Measurements from ENCODE around the gene FLT4.
A peak's percentile ranks its signal among the peaks of the same experiment; 100 is the strongest.

The FLT4 gene

GRCh38 chr5:180613188-180613813, 36.1 kb downstream of the FLT4 start:
- H3K27ac Mint-ChIP-seq (ENCODE audit: low read depth): no peak overlapping the region
- H3K4me3 Mint-ChIP-seq: no peak overlapping the region
- H3K9me3 Mint-ChIP-seq: no peaks in the 10 kb centered on the region
- ATAC-seq (replicated peaks; ENCODE audit: extremely low read depth, poor library complexity, severe bottlenecking) (no peak), DNase-seq (ENCODE audit: low spot score in 2 of 2) (no peak)
- no peaks in the 10 kb centered on the region for H3K27me3 Mint-ChIP-seq
- H3K4me1 Mint-ChIP-seq: no peaks in the 10 kb centered on the region
- H3K36me3 Mint-ChIP-seq (ENCODE audit: insufficient read depth): peaks cover 4% of the 10 kb centered on the region

GRCh38 chr5:180612683-180613082, 36.7 kb downstream of the FLT4 start:
- Mint-ChIP-seq H3K9me3 (no peaks in the 10 kb centered on the region), H3K36me3 (ENCODE audit: insufficient read depth) (peaks cover 4% of the 10 kb centered on the region)
- no peak for ATAC-seq (replicated peaks; ENCODE audit: extremely low read depth, poor library complexity, severe bottlenecking)

GRCh38 chr5:180611140-180611850, 38.1 kb downstream of the FLT4 start:
- ATAC-seq (replicated peaks; ENCODE audit: extremely low read depth, poor library complexity, severe bottlenecking): no peak
- no peaks in the 10 kb centered on the region for H3K27me3 Mint-ChIP-seq
- no peak overlapping the region for H3K27ac Mint-ChIP-seq (ENCODE audit: low read depth)
- H3K9me3 Mint-ChIP-seq: no peaks in the 10 kb centered on the region
- H3K4me1 Mint-ChIP-seq: peaks cover 1% of the 10 kb centered on the region
- H3K4me3 Mint-ChIP-seq: no peak overlapping the region
- no peak for DNase-seq (ENCODE audit: low spot score in 2 of 2)
- peaks cover 4% of the 10 kb centered on the region for H3K36me3 Mint-ChIP-seq (ENCODE audit: insufficient read depth)

More at GRCh38 chr5:180612683-180613082, 36.7 kb downstream of the FLT4 start:
- H3K4me1 Mint-ChIP-seq: no peaks in the 10 kb centered on the region
- no peak for DNase-seq (ENCODE audit: low spot score in 2 of 2)
- no peaks in the 10 kb centered on the region for H3K27me3 Mint-ChIP-seq
- H3K27ac Mint-ChIP-seq (ENCODE audit: low read depth): no peak overlapping the region
- no peak overlapping the region for H3K4me3 Mint-ChIP-seq

- H3K4me1 Mint-ChIP-seq: peaks cover 7% of the 10 kb centered on the region
- H3K36me3 Mint-ChIP-seq (ENCODE audit: insufficient read depth): peaks cover 4% of the 10 kb centered on the region
- no peaks in the 10 kb centered on the region for H3K27me3 Mint-ChIP-seq
- H3K9me3 Mint-ChIP-seq: no peaks in the 10 kb centered on the region
- DNase-seq (ENCODE audit: low spot score in 2 of 2) (no peak), ATAC-seq (replicated peaks; ENCODE audit: extremely low read depth, poor library complexity, severe bottlenecking) (no peak)
- no peak overlapping the region for H3K4me3 Mint-ChIP-seq
- no peak overlapping the region for H3K27ac Mint-ChIP-seq (ENCODE audit: low read depth)
Measured at GRCh38 chr5:180609817-180610550, 39.4 kb downstream of the FLT4 start.

- no peak for ATAC-seq (replicated peaks; ENCODE audit: extremely low read depth, poor library complexity, severe bottlenecking)
- DNase-seq (ENCODE audit: low spot score in 2 of 2): no peak
- peaks cover 4% of the 10 kb centered on the region for H3K36me3 Mint-ChIP-seq (ENCODE audit: insufficient read depth)
Measured at GRCh38 chr5:180609386-180609785, 40.0 kb downstream of the FLT4 start.

GRCh38 chr5:180608572-180609310, 40.7 kb downstream of the FLT4 start:
- H3K4me3 Mint-ChIP-seq: no peak overlapping the region
- peaks cover 4% of the 10 kb centered on the region for H3K36me3 Mint-ChIP-seq (ENCODE audit: insufficient read depth)
- ATAC-seq (replicated peaks; ENCODE audit: extremely low read depth, poor library complexity, severe bottlenecking) (no peak), DNase-seq (ENCODE audit: low spot score in 2 of 2) (no peak)
- H3K27ac Mint-ChIP-seq (ENCODE audit: low read depth): no peak overlapping the region
- H3K27me3 Mint-ChIP-seq: no peaks in the 10 kb centered on the region
- peaks cover 7% of the 10 kb centered on the region for H3K4me1 Mint-ChIP-seq
- H3K9me3 Mint-ChIP-seq: no peaks in the 10 kb centered on the region

More at GRCh38 chr5:180609386-180609785, 40.0 kb downstream of the FLT4 start:
- Mint-ChIP-seq H3K4me1 (peaks cover 7% of the 10 kb centered on the region), H3K9me3 (no peaks in the 10 kb centered on the region), H3K27me3 (no peaks in the 10 kb centered on the region), H3K4me3 (no peak overlapping the region), H3K27ac (ENCODE audit: low read depth) (no peak overlapping the region)

GRCh38 chr5:180607861-180608571, 41.4 kb downstream of the FLT4 start:
- no peak overlapping the region for H3K4me3 Mint-ChIP-seq
- no peak for ATAC-seq (replicated peaks; ENCODE audit: extremely low read depth, poor library complexity, severe bottlenecking)
- peaks cover 4% of the 10 kb centered on the region for H3K36me3 Mint-ChIP-seq (ENCODE audit: insufficient read depth)
- DNase-seq (ENCODE audit: low spot score in 2 of 2): no peak
- H3K27ac Mint-ChIP-seq (ENCODE audit: low read depth): no peak overlapping the region
- H3K27me3 Mint-ChIP-seq: no peaks in the 10 kb centered on the region
- no peaks in the 10 kb centered on the region for H3K9me3 Mint-ChIP-seq
- peaks cover 7% of the 10 kb centered on the region for H3K4me1 Mint-ChIP-seq

GRCh38 chr5:180606215-180606785, 43.1 kb downstream of the FLT4 start:
- H3K27ac Mint-ChIP-seq (ENCODE audit: low read depth): no peak overlapping the region
- peaks cover 7% of the 10 kb centered on the region for H3K4me1 Mint-ChIP-seq
- no peaks in the 10 kb centered on the region for H3K27me3 Mint-ChIP-seq
- H3K36me3 Mint-ChIP-seq (ENCODE audit: insufficient read depth): peaks cover 4% of the 10 kb centered on the region
- DNase-seq (ENCODE audit: low spot score in 2 of 2): no peak
- H3K4me3 Mint-ChIP-seq: no peak overlapping the region
- no peak for ATAC-seq (replicated peaks; ENCODE audit: extremely low read depth, poor library complexity, severe bottlenecking)
- H3K9me3 Mint-ChIP-seq: no peaks in the 10 kb centered on the region

- ATAC-seq (replicated peaks; ENCODE audit: extremely low read depth, poor library complexity, severe bottlenecking) (no peak), DNase-seq (ENCODE audit: low spot score in 2 of 2) (peak; percentile 29 to 44)
- Mint-ChIP-seq H3K4me1 (peaks cover 7% of the 10 kb centered on the region), H3K36me3 (ENCODE audit: insufficient read depth) (peaks cover 4% of the 10 kb centered on the region), H3K4me3 (no peak overlapping the region), H3K27ac (ENCODE audit: low read depth) (no peak overlapping the region), H3K27me3 (no peaks in the 10 kb centered on the region), H3K9me3 (no peaks in the 10 kb centered on the region)
Measured at GRCh38 chr5:180605554-180606214, 43.7 kb downstream of the FLT4 start.

GRCh38 chr5:180604271-180604670, 45.1 kb downstream of the FLT4 start:
- H3K4me1 Mint-ChIP-seq: peaks cover 7% of the 10 kb centered on the region
- H3K27ac Mint-ChIP-seq (ENCODE audit: low read depth): no peak overlapping the region
- no peak overlapping the region for H3K4me3 Mint-ChIP-seq
- H3K27me3 Mint-ChIP-seq: no peaks in the 10 kb centered on the region
- H3K9me3 Mint-ChIP-seq: no peaks in the 10 kb centered on the region
- DNase-seq (ENCODE audit: low spot score in 2 of 2): no peak
- ATAC-seq (replicated peaks; ENCODE audit: extremely low read depth, poor library complexity, severe bottlenecking): no peak
- H3K36me3 Mint-ChIP-seq (ENCODE audit: insufficient read depth): peaks cover 4% of the 10 kb centered on the region

- Mint-ChIP-seq H3K27ac (ENCODE audit: low read depth) (no peak overlapping the region), H3K36me3 (ENCODE audit: insufficient read depth) (peaks cover 3% of the 10 kb centered on the region), H3K4me3 (no peak overlapping the region), H3K9me3 (no peaks in the 10 kb centered on the region), H3K4me1 (peaks cover 7% of the 10 kb centered on the region), H3K27me3 (no peaks in the 10 kb centered on the region)
- DNase-seq (ENCODE audit: low spot score in 2 of 2) (no peak), ATAC-seq (replicated peaks; ENCODE audit: extremely low read depth, poor library complexity, severe bottlenecking) (no peak)
Measured at GRCh38 chr5:180603076-180603594, 46.3 kb downstream of the FLT4 start.

Measured in central memory CD8-positive, alpha-beta T cell (primary cell).